Spleen (tissue), 7 donors: ENCODE measurements around the gene TRIP4.

Source experiments
- POLR2AphosphoS5 ChIP-seq, 3 donors: sonication (generic); formaldehyde crosslinking; IDR thresholded peaks; one replicate each; pipeline ENCODE4 v1.5.1; 2017; ENCODE audit warnings: antibody characterized with exemption in 3 of 3
- TF ChIP-seq, protein P1 (sequence below), 11 experiments: fragments of 200-600 bp in 7 of 11; fragments of 450-650 bp in 4 of 11; sonication (generic) in 4 of 11; IDR thresholded peaks in 8 of 11; conservative IDR thresholded peaks in 3 of 11; 1 replicate in 7 of 11; 2 replicates in 4 of 11; pipeline versions ENCODE4 v1.4.0 to v1.8.0; 2016 to 2021; ENCODE audit warnings: antibody characterized with exemption in 11 of 11, inconsistent platforms in 4 of 11, mild to moderate bottlenecking in 1 of 11
- donor health status: DM: no; HTN: no; CAD: no; lungs with moderate emphysema.
- donor health status: DM: no; HTN: no; CAD: no.
- donor health status: DM: no; HTN: no; CAD: no.

DNA sequence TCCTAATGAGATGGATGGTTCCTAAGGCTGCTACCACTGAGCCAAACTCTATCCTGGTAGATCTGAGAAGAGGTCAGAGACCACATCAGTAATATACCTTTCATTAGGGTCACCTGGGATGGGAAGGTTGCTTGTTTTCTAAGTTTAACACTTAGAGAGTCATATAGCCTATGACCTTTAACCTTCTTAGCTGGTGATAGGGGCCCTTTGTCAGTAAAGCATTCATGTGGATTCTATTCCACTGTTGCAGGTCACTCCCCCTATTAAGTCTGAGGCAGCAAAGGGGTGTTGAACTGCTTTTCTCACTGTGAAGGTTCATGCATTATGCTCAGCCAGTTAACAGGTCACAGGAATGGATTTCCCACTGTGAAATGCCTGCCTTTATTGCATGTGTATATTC lies 66.6 kb downstream of the TRIP4 start:
- TF ChIP-seq, protein P1, sequence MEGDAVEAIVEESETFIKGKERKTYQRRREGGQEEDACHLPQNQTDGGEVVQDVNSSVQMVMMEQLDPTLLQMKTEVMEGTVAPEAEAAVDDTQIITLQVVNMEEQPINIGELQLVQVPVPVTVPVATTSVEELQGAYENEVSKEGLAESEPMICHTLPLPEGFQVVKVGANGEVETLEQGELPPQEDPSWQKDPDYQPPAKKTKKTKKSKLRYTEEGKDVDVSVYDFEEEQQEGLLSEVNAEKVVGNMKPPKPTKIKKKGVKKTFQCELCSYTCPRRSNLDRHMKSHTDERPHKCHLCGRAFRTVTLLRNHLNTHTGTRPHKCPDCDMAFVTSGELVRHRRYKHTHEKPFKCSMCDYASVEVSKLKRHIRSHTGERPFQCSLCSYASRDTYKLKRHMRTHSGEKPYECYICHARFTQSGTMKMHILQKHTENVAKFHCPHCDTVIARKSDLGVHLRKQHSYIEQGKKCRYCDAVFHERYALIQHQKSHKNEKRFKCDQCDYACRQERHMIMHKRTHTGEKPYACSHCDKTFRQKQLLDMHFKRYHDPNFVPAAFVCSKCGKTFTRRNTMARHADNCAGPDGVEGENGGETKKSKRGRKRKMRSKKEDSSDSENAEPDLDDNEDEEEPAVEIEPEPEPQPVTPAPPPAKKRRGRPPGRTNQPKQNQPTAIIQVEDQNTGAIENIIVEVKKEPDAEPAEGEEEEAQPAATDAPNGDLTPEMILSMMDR (IDR thresholded peaks at IDR 0.05 in 8 of 11, conservative IDR thresholded peaks at IDR 0.05 in 3 of 11): no peak
- no peak for TF ChIP-seq POLR2AphosphoS5 (IDR thresholded peaks at IDR 0.05)
